Adrenal gland (tissue), 5 donors: ENCODE measurements around the gene RMND5B.

Experiments used
- CTCF ChIP-seq, 6 experiments: fragments of 450-650 bp in 4 of 6; fragments of 200-600 bp in 2 of 6; sonication (generic) in 1 of 6; IDR thresholded peaks; 1 replicate in 5 of 6; 2 replicates in 1 of 6; pipeline versions ENCODE4 v1.5.1 to v1.8.0; 2016 to 2021; ENCODE audit warnings: antibody characterized with exemption in 6 of 6, mild to moderate bottlenecking in 2 of 6, moderate library complexity in 1 of 6
- POLR2A ChIP-seq, 2 donors: fragments of 450-650 bp; IDR thresholded peaks; one replicate each; pipeline ENCODE4 v1.6.1; 2017; ENCODE audit warnings: antibody characterized with exemption in 2 of 2, mild to moderate bottlenecking in 2 of 2, moderate library complexity in 1 of 2
- donor health status: DM: no; HTN: no; CAD: no.

GRCh38 chr5:178122346-178122745 lies 8.5 kb upstream of the RMND5B start:
- no peak for TF ChIP-seq POLR2A (IDR thresholded peaks at IDR 0.05)
- no peak for TF ChIP-seq CTCF (IDR thresholded peaks at IDR 0.05)
